Gastrocnemius medialis (tissue), 4 donors: ENCODE data around the gene AMH.

Experiments
- POLR2A ChIP-seq, 2 donors: fragments of 450-650 bp; IDR thresholded peaks; one replicate each; pipeline ENCODE4 v1.6.1; 2017; ENCODE audit warnings: antibody characterized with exemption in 2 of 2, mild to moderate bottlenecking in 2 of 2, moderate library complexity in 2 of 2
- TF ChIP-seq, protein P1 (sequence below), 5 experiments: fragments of 450-650 bp in 3 of 5; fragments of 200-600 bp in 2 of 5; sonication (generic) in 2 of 5; IDR thresholded peaks in 4 of 5; conservative IDR thresholded peaks in 1 of 5; 1 replicate in 4 of 5; 2 replicates in 1 of 5; pipeline ENCODE4 v1.5.1; 2016 to 2019; ENCODE audit warnings: antibody characterized with exemption in 5 of 5, mild to moderate bottlenecking in 3 of 5, moderate library complexity in 3 of 5

DNA sequence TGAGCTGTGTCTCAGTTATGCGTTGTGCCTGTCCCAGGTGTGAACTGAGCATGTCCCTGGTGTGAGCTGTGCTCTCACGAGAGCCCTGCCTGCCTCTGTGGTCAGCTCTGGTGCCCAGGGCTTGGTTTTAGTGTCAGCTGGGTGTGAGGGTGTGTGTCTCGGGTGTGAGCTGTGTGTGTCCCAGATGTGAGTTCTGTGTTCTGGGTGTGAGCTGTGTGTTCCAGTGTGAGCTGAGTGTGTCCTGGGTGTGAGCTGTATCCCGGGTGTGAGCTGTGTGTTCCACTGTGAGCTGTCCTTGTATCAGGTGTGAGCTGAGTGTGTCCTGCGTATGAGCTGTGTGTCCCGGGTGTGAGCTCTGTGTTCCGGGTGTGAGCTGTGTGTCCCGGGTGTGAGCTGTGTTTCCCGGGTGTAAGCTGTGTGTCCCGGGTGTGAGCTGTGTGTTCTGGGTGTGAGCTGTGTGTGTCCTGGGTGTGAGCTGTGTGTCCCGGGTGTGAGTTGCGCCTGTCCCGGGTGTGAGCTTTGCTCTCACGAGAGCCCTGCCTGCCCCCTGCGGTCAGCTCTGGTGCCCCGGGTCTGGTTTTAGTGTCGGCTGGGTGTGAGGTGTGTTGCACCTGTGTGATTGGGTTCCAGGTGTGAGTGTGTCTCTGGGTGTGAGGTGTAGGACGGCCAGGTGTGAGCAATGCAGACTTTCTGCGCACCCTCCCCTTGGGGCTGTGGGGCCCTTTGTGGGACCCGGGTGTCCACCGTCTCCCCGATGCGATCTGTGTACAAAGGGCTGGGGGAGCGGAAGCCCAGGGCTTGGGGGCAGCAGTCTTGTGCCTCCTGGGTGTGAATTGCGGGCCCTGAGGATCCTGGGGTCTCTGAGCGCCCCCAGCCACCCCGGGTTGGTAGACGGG lies 39.9 kb downstream of the AMH start:
- TF ChIP-seq, protein P1, sequence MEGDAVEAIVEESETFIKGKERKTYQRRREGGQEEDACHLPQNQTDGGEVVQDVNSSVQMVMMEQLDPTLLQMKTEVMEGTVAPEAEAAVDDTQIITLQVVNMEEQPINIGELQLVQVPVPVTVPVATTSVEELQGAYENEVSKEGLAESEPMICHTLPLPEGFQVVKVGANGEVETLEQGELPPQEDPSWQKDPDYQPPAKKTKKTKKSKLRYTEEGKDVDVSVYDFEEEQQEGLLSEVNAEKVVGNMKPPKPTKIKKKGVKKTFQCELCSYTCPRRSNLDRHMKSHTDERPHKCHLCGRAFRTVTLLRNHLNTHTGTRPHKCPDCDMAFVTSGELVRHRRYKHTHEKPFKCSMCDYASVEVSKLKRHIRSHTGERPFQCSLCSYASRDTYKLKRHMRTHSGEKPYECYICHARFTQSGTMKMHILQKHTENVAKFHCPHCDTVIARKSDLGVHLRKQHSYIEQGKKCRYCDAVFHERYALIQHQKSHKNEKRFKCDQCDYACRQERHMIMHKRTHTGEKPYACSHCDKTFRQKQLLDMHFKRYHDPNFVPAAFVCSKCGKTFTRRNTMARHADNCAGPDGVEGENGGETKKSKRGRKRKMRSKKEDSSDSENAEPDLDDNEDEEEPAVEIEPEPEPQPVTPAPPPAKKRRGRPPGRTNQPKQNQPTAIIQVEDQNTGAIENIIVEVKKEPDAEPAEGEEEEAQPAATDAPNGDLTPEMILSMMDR (IDR thresholded peaks at IDR 0.05 in 4 of 5, conservative IDR thresholded peaks at IDR 0.05 in 1 of 5) = no peak
- no peak for TF ChIP-seq POLR2A (IDR thresholded peaks at IDR 0.05)
